ENCODE data around the gene TXLNG.

GRCh38 chrX:16778993-16779392 lies 7.3 kb upstream of the TXLNG start:
- TF ChIP-seq CTCF (IDR thresholded peaks at IDR 0.05) (no peak), EZH2phosphoT487 (IDR thresholded peaks at IDR 0.05) (no peak)
